Endodermal cell (in vitro differentiated cells): ENCODE data around the gene RTN1. TPM values are rescaled to one million over a fixed set of nuclear protein-coding genes. Genes with fewer than 3 reads are reported as not detected.

Experiments
- DNase-seq: peaks from one replicate; pipeline ENCODE4 v3.0.0-alpha.2; 2017
- H3K27ac ChIP-seq: 2 replicates; pipeline ENCODE4 v1.5.1; 2013; ENCODE audit warnings: mild to moderate bottlenecking, low read depth, low read length, moderate library complexity
- H3K27me3 ChIP-seq: 2 replicates; pipeline ENCODE4 v1.6.1; 2013; ENCODE audit warnings: mild to moderate bottlenecking, low read length, moderate library complexity; ENCODE audit not compliant: insufficient read depth, control insufficient read depth, poor library complexity, severe bottlenecking
- H3K36me3 ChIP-seq: 2 replicates; pipeline ENCODE4 v1.7.0; 2013; ENCODE audit warnings: mild to moderate bottlenecking, low read length, moderate library complexity; ENCODE audit not compliant: control insufficient read depth, insufficient read depth
- H3K4me1 ChIP-seq: one replicate; pipeline ENCODE4 v1.7.0; 2013; ENCODE audit warnings: low read length; ENCODE audit not compliant: control insufficient read depth, insufficient read depth
- H3K4me3 ChIP-seq: 2 replicates; pipeline ENCODE4 v1.5.1; 2013; ENCODE audit warnings: mild to moderate bottlenecking, low read length, moderate library complexity
- H3K9ac ChIP-seq: 2 replicates; pipeline ENCODE4 v1.6.1; 2013; ENCODE audit warnings: mild to moderate bottlenecking, low read length, moderate library complexity; ENCODE audit not compliant: poor library complexity, severe bottlenecking; ENCODE audit errors: extremely low read depth
- H3K9me3 ChIP-seq: 2 replicates; pipeline ENCODE4 v1.6.1; 2013; ENCODE audit warnings: mild to moderate bottlenecking, low read length, moderate library complexity; ENCODE audit not compliant: control insufficient read depth
- H3K27ac Mint-ChIP-seq: 2 replicates; pipeline ENCODE4 v1.8.0; 2020; ENCODE audit warnings: mixed read lengths
- H3K27me3 Mint-ChIP-seq: 2 replicates; pipeline ENCODE4 v1.8.0; 2021; ENCODE audit warnings: mild to moderate bottlenecking, mixed read lengths; ENCODE audit not compliant: insufficient read depth
- H3K36me3 Mint-ChIP-seq: 2 replicates; pipeline ENCODE4 v1.8.0; 2020; ENCODE audit warnings: low read depth, mixed read lengths
- H3K4me1 Mint-ChIP-seq: 2 replicates; pipeline ENCODE4 v1.8.0; 2020; ENCODE audit warnings: mixed read lengths
- H3K4me3 Mint-ChIP-seq: 2 replicates; pipeline ENCODE4 v1.8.0; 2020; ENCODE audit warnings: mild to moderate bottlenecking, moderate library complexity, mixed read lengths
- H3K9me3 Mint-ChIP-seq: 2 replicates; pipeline ENCODE4 v1.8.0; 2020; ENCODE audit warnings: mild to moderate bottlenecking, mixed read lengths
- CTCF ChIP-seq: fragments of 200-600 bp; sonication (generic); conservative IDR thresholded peaks from 2 replicates; pipeline ENCODE4 v1.5.0; 2021; ENCODE audit warnings: antibody characterized with exemption, mild to moderate bottlenecking
- whole genome bisulfite sequencing, 2 experiments: methylation state at CpG; one replicate each; pipeline versions ENCODE4 v1.1.5 to v1.1.7; 2013; ENCODE audit warnings: missing lambda C conversion rate in 2 of 2, mixed read lengths in 1 of 2; ENCODE audit not compliant: insufficient coverage in 1 of 2, insufficient read length in 1 of 2; 5-methylcytosine and 5-hydroxymethylcytosine counted together
- total RNA-seq, 2 donors: library from RNA; stranded (reverse); fragmentation: NEBNext Ultra II Directional in 1 of 2; extraction: Animal tissue kit (Norgen Biotek cat#: 25700) in 1 of 2; gene quantifications; 2 replicates in 1 of 2; 3 replicates in 1 of 2; pipeline ENCODE4 v1.2.1, GENCODE V29; 2021

Gene RTN1
- total RNA-seq, 2 donors from 2014 or later: 5.5 to 5.9 TPM

- Histone ChIP-seq H3K4me1 (no peaks in the 10 kb centered on the region), H3K27me3 (no peaks in the 10 kb centered on the region), H3K36me3 (no peaks in the 10 kb centered on the region), H3K9me3 (no peaks in the 10 kb centered on the region), H3K4me3 (no peak overlapping the region), H3K27ac (no peak overlapping the region), H3K9ac (no peak overlapping the region)
- no peak for TF ChIP-seq CTCF
- H3K36me3 Mint-ChIP-seq: no peaks in the 10 kb centered on the region
- no peaks in the 10 kb centered on the region for H3K9me3 Mint-ChIP-seq
- 81 to 100% methylated on average over 1 to 2 of the region's 2 CpGs for WGBS, 2 experiments
- peaks cover 1% of the 10 kb centered on the region for H3K27me3 Mint-ChIP-seq
- no peak overlapping the region for H3K4me3 Mint-ChIP-seq
- no peaks in the 10 kb centered on the region for H3K4me1 Mint-ChIP-seq
- no peak for DNase-seq
- no peak overlapping the region for H3K27ac Mint-ChIP-seq
Observed at GRCh38 chr14:59711080-59711479, 159.5 kb downstream of the RTN1 start.

GRCh38 chr14:59707778-59708561 is 162.6 kb downstream of the RTN1 start:
- DNase-seq: no peak
- no peaks in the 10 kb centered on the region for H3K36me3 ChIP-seq
- no peak overlapping the region for H3K27ac ChIP-seq
- H3K9ac ChIP-seq: no peak overlapping the region
- H3K9me3 ChIP-seq: no peaks in the 10 kb centered on the region
- no peak overlapping the region for H3K4me3 ChIP-seq
- peaks cover 4% of the 10 kb centered on the region for H3K4me1 Mint-ChIP-seq
- no peaks in the 10 kb centered on the region for H3K4me1 ChIP-seq
- peaks cover 4% of the 10 kb centered on the region for H3K9me3 Mint-ChIP-seq
- H3K4me3 Mint-ChIP-seq: no peak overlapping the region
- no peak for TF ChIP-seq CTCF
- H3K27ac Mint-ChIP-seq: no peak overlapping the region
- peaks cover 1% of the 10 kb centered on the region for H3K27me3 Mint-ChIP-seq
- H3K27me3 ChIP-seq: no peaks in the 10 kb centered on the region
- 87 to 93% methylated on average over 5 to 7 of the region's 7 CpGs for WGBS, 2 experiments
- peaks cover 2% of the 10 kb centered on the region for H3K36me3 Mint-ChIP-seq

- Histone ChIP-seq H3K4me1 (no peaks in the 10 kb centered on the region), H3K4me3 (no peak overlapping the region), H3K27me3 (no peaks in the 10 kb centered on the region), H3K36me3 (no peaks in the 10 kb centered on the region), H3K27ac (no peak overlapping the region), H3K9me3 (peaks cover 9% of the 10 kb centered on the region), H3K9ac (no peak overlapping the region)
- Mint-ChIP-seq H3K27ac (no peak overlapping the region), H3K4me1 (peaks cover 4% of the 10 kb centered on the region), H3K36me3 (peaks cover 2% of the 10 kb centered on the region), H3K9me3 (peaks cover 15% of the 10 kb centered on the region), H3K27me3 (peaks cover 1% of the 10 kb centered on the region), H3K4me3 (no peak overlapping the region)
- no peak for TF ChIP-seq CTCF
- no peak for DNase-seq
- WGBS, 2 experiments: 82 to 86% methylated on average over 2 to 4 of the region's 4 CpGs
Observed at GRCh38 chr14:59705866-59706265, 164.7 kb downstream of the RTN1 start.
